GM12874 (cell line): ENCODE results near the gene AGXT.

ENCODE experiments used
- TF ChIP-seq, protein P1 (sequence below): IDR thresholded peaks from 2 replicates; pipeline ENCODE4 v1.5.1; 2011; ENCODE audit warnings: low read depth, mild to moderate bottlenecking, control low read depth, low read length, moderate library complexity; ENCODE audit not compliant: insufficient read depth

The AGXT gene

DNA sequence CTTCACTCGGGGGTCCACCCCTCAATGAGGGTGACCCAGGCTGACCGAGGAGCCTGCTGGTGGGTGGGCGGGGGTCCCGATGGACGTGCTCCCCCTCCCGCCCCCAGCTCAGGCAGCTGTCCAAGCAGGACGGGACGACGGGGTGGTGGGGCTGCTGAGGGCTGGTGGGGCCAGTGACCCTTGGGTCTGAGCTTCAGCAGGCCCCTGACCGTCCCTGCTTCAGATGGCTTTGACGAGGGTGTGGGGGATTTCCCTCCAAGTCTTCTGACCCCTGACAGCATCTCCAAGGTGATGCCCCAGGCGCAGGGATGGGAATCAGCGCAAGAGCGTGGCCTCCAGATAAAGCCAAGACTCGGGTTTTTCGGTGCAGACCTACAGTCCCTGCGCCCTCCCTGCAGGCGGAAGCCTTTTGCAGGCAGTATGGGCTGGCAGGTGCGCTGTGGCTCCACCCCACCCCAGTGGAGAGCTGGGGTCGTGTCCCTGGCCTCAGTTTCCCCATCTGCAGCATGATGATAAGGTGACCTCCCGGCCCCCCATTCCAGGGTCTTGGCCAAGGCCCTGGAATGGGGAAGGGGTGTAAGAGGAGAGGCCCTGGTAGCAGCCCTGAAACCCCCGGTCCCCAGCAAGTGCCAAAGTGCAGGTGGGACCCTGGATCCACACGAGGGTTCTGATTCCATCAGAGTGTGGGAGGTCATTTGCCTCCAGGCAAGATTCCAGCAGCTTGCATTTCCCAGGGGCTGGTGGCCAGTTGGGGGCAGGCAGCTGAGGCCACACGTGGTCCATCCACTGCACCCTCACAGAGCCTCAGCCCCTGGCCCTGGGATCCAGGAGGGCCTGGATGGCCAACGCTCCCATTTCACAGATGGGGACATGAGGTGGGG is 46.3 kb downstream of the AGXT start:
- TF ChIP-seq, protein P1, sequence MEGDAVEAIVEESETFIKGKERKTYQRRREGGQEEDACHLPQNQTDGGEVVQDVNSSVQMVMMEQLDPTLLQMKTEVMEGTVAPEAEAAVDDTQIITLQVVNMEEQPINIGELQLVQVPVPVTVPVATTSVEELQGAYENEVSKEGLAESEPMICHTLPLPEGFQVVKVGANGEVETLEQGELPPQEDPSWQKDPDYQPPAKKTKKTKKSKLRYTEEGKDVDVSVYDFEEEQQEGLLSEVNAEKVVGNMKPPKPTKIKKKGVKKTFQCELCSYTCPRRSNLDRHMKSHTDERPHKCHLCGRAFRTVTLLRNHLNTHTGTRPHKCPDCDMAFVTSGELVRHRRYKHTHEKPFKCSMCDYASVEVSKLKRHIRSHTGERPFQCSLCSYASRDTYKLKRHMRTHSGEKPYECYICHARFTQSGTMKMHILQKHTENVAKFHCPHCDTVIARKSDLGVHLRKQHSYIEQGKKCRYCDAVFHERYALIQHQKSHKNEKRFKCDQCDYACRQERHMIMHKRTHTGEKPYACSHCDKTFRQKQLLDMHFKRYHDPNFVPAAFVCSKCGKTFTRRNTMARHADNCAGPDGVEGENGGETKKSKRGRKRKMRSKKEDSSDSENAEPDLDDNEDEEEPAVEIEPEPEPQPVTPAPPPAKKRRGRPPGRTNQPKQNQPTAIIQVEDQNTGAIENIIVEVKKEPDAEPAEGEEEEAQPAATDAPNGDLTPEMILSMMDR: no peak

DNA sequence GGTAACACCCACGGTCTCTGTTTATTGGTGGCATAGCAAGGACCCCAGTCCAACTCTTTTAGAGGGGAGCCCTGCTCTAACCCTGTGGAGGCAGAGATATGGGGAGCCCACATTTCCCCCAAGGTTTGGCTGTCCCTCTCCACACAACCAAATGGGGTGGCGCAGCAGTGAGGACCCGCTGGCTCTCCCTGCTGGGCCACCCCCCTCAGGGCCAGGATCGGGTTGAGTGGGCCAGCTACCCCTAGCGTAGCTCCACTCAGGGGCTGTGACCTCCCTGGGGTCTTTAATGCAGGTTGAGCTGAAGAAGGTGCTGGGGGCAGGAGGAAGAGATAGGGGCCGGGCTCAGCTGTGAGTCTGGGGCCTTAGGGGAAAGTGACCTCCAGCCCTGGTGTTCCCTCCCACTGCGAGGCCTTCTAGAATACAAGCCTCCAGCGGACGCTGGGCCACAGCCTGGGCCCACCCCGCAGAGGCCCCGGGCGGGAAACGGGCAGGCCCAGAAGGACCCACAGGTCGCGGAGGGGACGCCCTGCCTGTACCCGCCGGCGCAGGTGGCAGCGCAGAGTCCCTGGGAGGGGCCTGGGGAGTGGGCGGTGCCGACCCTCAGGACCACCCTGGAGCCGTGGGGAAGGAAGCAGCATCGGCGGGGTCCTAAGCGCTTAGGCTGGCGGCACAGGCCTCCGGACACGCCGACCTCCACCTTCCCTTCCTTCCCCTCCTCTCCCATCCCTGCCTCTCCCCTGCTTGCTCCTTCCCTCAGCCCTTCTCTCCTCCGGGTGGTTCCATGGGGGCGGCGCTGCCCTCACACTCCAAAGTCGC is 47.1 kb downstream of the AGXT start:
- TF ChIP-seq, protein P1: no peak

DNA sequence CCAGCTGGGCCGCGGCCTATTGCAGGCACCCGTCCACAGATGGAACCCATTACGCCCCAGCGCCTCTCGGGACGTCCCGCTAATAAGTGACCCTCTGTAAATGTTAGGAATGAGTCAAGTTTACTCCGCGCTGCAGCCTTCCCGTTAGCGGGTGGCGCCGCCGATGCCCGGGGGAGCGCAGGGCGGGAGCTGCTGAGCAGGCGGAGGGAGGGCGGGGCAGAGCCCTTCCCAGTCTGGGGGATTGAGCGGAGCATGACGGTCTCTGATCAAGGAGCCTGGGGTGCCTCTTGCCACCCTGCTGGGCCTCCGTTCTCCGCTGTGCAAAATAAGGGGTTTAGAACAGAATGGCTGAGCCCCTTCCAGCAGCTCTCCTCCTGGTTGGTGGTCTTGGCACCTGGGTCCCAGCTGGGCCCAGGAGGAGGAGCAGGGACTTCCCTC is 48.0 kb downstream of the AGXT start:
- TF ChIP-seq, protein P1: no peak

DNA sequence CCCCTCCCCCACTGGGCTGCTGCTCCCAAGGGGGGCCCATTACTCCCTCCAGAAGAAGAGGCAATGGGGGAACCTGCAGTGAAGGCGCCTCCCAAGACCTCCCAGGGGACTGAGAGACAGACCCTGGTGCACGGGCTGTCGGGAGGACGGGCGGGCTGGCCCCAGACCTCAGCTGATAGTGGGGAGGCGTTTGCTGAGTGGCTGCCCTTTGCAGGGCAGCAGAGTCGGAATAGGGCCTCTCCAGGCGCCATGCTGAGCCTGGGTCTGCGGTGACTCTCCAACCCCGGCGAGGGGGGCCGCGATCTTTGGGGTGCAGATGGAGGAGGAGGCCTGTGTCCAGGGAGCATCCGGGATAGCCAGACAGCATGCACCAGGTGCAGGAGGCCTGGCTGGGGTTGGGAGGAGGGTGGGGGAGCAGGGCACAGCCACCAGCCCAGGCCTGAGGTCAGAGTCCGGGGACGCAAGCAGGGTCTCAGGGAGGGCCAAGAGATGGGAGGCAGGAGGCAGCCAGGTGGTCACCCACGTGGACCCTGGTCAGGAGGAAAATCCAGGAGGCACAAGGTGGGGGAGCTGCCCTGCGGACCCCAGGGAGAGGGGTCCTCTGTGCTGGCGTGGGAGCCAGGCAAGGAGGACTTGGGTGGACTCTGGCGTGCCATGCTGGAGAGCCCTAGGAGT is 48.5 kb downstream of the AGXT start:
- TF ChIP-seq, protein P1: no peak

DNA sequence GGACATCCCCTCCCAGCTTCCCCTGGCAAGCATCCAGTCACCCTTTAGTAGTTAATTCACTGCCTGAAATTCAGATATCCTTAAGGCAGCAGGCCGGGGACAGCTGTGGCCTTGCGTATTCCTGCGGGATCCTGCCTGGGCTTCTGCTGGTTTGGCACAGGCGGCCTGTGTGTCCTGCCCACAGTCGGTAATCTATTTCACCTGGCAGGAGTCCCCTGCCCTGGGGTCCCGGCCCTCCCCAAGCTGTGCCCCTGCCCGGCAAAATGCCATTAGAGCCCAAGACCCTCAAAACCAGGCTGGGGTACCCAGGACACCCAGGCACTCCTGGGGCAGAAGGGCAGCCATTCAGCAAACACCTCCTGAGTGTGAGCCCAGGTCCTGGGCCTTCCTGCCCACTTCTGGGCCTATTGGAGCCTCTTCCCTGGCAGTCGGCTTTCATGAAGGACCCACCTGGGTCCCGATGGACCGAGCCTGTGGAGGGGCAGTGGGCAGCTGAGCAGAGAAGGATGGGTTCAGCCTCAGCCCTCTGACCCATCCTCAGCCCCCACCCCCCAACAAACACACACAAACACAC is 49.1 kb downstream of the AGXT start:
- TF ChIP-seq, protein P1: no peak

DNA sequence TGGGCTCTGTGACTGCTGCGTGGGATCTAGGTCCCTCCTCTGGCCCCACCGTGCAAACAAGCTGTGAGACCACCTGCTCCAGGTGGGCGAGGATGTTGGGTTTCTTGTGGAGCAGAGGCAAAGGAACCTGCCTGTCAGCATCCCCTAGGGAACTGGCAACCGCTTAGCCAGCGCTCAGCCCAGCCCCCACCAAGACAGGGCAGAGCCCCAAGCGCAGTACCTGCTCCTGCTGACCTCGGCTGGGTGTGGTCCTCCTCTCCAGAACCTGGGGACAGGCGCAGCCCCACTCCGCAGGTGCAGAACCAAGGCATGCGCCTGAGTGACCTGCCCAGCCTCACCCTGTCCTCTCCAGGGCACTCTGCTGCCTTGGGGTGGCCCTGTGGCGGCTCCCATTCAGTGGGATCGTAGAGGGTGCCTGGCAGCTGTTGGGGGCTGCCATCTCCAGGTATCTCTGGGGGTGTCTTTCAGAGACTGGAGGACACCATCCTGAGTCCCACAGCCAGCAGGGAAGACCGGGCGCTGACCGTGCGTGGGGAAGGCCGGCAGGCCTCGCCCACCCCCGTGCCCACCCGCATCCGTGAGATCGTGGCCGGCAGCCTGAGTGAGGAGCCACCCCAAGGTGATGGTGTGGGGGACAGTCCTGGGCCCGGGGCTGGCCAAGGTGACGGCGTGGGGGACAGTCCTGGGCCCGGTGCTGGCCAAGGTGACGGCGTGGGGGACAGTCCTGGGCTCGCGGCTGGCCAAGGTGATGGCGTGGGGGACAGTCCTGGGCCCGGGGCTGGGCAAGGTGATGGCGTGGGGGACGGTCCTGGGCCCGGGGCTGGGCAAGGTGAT is 49.9 kb downstream of the AGXT start:
- TF ChIP-seq, protein P1: no peak
